Measurements from ENCODE around the gene ITPK1. TPM values are rescaled to one million over a fixed set of nuclear protein-coding genes. Genes with fewer than 3 reads are reported as not detected.

ITPK1 gene
- total RNA-seq, 1 donor from 2014 or later = 25.3 TPM

DNA sequence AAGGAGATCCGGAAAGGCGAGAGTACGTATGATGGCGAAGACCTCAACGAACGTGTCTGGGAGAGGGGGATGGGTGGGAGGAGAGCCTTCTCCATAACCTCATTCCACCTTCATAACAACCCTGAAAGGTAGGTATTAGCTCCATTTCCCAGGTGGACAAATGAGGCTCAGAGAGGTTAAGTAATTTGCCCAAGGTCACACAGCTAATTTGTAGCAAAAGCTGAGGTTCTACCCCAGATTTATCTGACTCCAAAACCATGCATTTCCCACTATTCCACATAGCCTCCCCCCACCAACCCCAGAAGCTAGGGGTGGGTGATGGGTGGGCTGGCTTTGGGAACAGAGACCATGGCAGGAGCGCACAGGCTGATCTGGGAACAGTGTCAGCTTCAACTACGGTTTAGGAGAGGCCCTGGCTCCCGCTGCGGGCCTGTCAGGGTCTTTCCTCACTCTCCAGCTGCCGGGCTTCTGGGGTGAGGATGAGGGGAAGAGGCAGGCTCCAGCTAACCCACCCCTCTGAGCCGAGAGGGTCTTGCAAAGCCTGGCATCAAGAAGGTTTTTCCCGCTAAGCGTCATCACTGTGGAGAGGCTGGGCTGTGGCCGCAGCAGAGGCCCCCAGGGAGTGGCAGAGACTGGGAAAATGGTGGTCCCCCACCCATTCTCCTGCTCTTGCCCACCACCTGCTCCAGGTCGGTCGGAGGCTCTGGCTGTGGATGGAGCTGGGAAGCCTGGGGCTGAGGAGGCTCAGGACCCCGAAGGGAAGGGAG, 183.9 kb downstream of the ITPK1 start:
- no peak for DNase-seq (ENCODE audit: low spot score in 2 of 2)
- no peak for FAIRE-seq

DNA sequence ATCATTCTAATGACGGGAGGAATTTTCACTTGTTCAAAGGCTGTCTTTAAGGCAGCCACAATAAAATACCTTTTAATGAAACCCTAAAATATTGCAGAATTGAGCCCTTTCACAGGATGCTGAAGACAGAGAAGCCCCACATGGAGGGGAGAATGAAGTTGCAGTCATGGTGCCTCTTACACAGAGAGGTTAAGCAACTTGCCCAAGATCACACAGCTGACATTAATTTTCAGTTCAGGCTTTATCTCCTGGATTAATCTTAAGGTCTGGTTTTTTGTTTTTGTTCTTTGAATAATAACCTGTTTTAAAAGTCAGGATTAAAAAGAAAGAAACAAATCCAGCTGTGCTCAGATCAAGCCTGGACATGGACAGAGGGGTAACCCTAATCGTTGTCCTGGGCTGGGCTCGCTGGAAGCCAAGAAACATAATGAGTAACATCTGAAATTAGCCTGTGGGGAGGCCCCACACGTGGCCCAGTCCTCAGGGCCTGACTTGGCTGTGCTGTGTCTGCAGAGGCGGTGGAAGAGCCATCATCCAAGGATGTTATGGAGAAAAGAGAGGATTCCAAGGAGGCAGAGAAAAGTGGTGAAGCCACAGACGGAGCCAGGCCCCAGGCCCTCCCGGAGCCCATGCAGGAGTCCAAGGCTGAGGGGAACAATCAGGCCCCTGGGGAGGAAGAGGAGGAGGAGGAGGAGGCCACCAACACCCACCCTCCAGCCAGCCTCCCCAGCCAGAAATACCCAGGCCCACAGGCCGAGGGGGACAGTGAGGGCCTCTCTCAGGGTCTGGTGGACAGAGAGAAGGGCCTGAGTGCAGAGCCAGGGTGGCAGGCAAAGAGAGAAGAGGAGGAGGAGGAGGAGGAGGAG, 184.8 kb downstream of the ITPK1 start:
- FAIRE-seq = no peak

GRCh38 chr14:92929689-92930608, 185.8 kb downstream of the ITPK1 start:
- FAIRE-seq = no peak
- no peak for DNase-seq (ENCODE audit: low spot score in 2 of 2)

More for the DNA sequence above, 184.8 kb downstream of the ITPK1 start:
- no peak for DNase-seq (ENCODE audit: low spot score in 2 of 2)

DNA sequence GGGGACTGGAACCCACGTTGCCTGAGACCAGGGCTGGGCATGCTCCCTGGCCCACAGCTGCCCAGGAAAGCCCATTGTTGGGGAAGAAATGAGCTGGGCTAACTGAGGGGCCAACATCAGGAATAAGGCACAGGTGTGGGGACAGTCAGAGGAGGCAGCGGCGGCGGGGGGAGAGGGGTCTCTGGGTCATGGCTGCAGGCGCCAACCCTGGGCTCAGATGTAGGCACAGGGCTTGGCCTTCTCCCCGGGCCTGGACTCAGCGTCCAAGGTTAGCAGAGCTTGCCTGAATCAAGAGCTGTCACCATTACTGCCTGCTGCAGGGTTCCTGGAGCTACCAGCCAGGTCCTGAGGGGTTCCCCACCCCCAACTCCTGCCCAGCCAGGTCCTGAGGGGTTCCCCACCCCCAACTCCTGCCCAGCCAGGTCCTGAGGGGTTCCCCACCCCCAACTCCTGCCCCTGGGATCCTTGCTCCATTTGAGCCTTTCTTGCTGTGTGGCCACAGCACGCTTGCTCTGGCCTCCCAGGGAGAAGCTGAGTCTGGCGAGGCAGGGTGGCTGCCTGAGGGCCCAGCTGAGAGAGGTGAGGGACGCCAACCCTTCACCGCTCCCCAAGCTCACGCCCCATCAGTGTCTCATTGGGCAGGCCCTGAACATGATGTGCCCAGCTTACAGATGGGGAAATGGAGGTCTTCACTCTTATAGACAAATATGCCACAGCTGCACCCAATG, 186.6 kb downstream of the ITPK1 start:
- no peak for FAIRE-seq
- no peak for DNase-seq (ENCODE audit: low spot score in 2 of 2)

DNA sequence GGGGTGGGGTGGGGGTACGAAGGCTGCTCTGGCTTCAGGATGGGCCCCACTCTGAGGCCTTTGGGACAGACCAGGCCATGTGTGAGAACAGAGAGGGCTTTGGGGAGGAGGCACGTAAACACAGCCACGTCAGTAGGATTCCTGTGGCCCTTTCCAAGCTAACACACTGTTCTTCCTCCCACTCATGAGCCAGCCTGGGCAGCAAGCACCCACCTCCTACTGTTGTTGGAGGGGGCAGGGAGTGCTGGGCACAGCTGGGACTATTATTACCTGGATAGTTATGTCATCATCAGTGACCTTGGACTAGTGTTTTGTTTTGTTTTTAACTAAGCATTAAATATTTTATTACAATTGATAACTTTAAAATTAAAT, 187.5 kb downstream of the ITPK1 start:
- DNase-seq (ENCODE audit: low spot score in 2 of 2) = no peak
- FAIRE-seq = no peak

DNA sequence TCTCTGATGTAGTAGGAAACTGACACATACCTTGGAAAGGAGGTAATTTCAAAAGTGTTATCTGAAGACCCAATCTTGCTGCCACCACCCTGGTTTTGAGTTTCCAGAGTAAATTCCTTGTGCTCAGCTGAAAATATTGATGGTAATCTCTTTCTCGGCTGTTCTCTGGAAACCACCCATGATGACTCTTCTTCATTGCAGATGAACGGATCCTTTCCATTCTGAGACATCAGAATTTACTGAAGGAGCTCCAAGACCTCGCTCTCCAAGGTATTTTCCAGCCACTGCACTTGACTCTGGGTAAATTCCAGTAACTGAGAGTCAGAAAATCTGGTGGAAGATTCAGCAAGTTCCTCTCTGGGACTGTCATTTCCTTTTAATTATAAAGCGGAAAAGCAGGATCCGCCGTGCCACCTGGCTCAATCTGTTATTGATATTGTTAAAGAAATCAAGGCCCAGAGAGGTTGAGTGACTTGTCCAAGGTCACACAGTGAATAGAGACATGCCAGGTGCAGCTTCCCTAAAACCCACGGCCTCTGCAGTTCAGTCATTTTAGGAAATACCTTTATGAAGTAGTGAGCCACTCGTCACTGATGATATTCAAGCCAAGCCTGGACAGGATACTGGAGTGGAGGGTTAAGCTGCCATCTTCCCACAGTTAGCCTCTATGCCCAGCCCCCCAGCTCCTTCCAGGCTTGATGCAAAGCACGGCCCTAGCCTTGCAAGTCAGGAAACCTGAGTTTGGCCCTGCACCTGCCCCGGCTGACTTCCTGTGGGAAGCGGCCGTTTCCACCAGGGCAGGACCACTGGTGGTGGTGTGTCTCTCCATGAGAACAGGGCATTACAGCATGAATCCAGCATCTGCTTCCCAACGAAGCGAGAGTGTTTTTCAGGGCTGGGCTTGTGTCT, 188.1 kb downstream of the ITPK1 start:
- FAIRE-seq (no peak), DNase-seq (ENCODE audit: low spot score in 2 of 2) (no peak)

DNA sequence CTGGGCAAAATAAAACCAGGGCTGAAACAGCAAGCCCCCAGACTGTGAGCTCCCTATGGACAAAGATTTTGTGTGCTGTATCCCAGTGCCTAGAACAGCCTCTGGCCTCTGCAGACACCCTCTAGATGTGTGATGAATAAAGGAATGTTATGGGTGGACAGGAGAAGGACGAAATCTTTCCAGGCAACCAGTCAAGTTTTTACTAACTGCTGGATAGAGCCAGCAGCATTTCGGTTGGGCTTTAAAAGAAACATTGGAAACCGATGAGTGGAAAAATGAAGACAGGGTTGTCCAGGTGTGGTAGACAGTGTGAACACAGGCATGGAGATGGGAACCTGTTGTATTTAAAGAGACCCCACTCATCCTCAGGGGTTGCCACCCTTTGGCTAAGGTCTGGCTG, 188.8 kb downstream of the ITPK1 start:
- DNase-seq (ENCODE audit: low spot score in 2 of 2) = no peak
- FAIRE-seq = no peak

DNA sequence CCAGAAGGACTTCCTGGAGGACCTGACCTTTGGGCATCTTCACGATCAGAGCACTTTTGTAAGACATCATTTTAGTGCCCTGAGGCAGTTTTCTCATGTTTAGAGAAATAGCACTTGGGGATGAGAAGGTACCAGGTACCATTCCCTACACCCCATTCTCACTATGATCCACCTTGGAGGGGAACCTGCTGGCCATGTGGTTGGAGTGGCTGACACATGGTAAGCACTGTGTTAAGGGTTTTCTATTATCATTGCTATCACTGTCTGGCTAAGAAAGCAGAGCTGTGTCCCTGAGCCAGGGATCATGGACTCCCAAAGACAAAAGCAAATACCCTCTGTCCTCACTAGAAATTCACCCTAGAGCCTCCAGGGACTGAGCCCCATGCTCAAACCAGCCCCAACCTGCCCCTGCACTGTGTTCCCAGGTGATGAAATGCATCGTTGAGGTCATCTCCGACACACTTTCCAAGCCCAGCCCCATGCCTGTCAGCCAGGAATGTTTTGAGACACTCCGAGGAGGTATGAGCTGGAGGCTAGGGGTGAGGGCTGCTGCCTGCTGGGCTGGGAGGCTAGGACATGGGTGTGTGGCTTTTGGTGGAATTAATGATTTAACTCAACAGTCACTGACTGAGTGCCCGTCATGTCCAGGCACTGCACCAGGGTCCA, 189.4 kb downstream of the ITPK1 start:
- DNase-seq (ENCODE audit: low spot score in 2 of 2) (no peak), FAIRE-seq (no peak)

DNA sequence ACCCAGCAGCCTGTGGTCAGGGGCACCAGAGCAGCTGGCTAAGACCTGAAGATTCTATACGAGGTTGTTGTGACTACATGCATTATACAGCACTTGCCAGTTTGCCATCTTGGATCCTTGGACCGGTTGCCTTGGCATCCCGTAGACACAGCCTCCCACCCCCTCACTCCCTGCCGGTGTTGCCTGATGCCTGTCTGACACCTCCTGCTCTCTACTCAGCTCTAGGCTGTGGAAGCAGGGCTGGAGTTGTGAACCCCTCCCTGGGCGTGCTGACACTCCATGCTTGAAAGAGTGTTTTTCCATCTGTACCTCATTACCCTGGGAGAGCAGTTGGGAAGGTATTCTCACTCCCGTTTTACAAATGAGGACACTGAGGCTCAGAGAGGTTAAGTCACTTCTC, 190.3 kb downstream of the ITPK1 start:
- FAIRE-seq = no peak
- DNase-seq (ENCODE audit: low spot score in 2 of 2) = no peak

GRCh38 chr14:92924247-92924646, 191.5 kb downstream of the ITPK1 start:
- DNase-seq (ENCODE audit: low spot score in 2 of 2) (no peak), FAIRE-seq (no peak)

- DNase-seq (ENCODE audit: low spot score in 2 of 2) (no peak), FAIRE-seq (no peak)
Measured at GRCh38 chr14:92923744-92924103, 192.0 kb downstream of the ITPK1 start.

DNA sequence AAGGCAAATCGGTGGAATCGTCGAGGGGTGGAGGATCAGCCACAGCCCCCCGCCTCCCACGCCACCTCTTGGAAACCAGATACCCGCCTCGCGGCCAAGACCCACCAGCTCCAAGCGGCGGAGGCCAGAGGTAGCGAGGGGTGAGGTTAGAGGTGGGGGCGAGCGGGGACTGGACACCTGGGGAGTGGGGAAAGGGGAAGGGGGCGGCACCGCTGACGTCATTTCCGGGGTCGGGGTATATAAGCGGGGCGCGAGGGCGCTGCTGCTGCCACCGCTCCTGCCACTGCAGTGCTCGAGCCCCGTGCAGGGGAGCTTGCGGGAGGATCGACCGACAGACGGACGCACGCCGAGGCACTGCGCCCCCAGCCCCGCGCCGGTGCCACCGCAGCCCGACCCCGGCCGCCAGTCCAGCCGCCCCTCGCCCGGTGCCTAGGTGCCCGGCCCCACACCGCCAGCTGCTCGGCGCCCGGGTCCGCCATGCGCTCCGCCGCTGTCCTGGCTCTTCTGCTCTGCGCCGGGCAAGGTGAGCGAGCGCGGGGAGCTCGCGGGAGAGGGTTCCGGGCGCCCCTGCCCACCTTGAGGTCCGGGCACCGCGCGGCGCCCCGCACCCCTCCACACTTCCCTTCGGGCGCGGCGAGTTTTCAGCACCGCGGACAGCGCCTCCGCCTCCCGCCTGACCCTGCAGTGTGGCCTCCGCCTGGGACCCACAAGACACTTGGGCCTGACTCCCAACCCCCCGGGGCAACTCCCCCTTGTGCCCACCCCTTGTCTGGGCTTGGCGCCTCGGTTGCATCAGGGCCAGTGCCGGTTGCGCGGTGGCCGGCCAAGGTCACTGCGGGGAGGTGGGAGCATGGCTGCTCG, 192.6 kb downstream of the ITPK1 start, which contains the start of gene CHGA:
CHGA (plus strand) TSS at position 268 of the 861 bp plus-strand sequence; CDS start at position 478, 210 bp downstream.
- FAIRE-seq (no peak), DNase-seq (ENCODE audit: low spot score in 2 of 2) (peak; percentile 71 to 75)

DNA sequence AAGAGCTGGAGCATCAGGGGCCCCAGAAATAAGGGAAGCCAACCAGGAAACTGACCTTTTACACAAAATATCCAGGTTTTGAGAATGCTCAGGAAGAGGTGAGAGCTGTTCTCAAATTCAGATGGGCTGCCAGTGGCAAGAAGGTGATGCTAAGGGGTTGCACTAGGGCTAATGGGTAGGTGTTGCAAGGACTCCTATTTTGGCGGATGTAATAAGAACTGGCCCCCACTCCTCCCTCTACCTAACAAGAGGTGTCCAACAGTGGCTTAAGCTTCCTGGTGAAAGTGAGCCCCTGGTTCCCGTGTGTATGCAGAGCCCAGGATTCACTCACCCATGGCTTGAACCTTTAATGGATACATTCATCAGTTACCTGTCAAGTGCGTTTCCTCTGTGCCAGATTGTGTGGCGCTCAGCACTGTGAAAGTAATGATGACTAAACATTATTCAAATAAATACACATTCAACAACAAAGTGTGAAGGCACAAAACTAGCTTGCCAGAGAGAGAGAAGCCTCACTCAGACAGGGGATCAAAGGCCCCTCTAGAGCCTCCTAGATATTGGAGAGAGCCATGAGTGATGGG, 193.5 kb downstream of the ITPK1 start:
- DNase-seq (ENCODE audit: low spot score in 2 of 2) (no peak), FAIRE-seq (no peak)

DNA sequence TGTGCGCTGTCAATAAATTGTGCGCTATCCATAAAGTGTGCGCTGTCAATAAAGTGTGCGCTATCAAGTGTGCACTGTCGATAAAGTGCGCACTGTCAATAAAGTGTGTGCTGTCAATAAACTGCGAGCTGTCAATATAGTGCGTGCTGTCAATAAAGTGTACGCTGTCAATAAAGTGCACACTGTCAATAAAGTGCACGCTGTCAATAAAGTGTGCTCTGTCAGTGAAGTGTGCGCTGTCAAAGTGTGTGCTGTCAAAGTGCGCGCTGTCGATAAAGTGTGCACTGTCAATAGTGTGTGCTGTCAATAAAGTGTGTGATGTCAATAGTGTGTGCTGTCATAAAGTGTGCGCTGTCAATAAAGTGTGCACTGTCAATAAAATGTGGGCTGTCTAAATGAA, 195.7 kb downstream of the ITPK1 start:
- no peak for FAIRE-seq

DNA sequence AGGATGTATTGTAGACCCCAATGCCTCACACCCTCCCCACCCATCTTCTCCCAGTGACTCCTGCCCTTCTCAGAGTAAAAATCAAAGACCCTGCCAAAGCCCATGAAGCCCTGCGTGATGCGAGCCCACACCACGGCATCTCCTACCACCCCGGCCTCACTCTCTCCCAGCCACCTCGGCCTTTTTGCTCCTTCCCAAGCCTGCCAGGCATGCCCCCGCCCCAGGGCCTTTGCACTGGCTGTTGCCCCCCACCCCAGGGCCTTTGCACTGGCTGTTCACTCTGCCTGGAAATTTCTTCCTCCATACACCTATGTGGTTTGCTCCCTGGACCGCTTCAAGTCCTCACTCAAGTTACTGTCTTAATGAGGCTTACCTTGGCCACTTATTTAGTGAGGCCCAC, 197.8 kb downstream of the ITPK1 start:
- FAIRE-seq (no peak), DNase-seq (ENCODE audit: low spot score in 2 of 2) (no peak)

More for the DNA sequence above, 195.7 kb downstream of the ITPK1 start:
- no peak for DNase-seq (ENCODE audit: low spot score in 2 of 2)

GRCh38 chr14:92917041-92917940, 198.4 kb downstream of the ITPK1 start:
- no peak for DNase-seq (ENCODE audit: low spot score in 2 of 2)
- no peak for FAIRE-seq

All from frontal cortex (tissue), 4 donors.